Activated naive CD8-positive, alpha-beta T cell treated with anti-CD3 and anti-CD28 coated beads, Interleukin-2, amount 50 U/mL, for 24 hours (primary cell): ENCODE results near the gene NOX4.
"Not testable (repeated sequence)": the region's sequence is repeated elsewhere in the genome, so short reads cannot be mapped to it uniquely, and the experiment has no call there.

Experiments used
- ATAC-seq: fragments of 150-1000 bp; cut with Tn5 transposase; one replicate; pipeline ENCODE4 v1.10.0; 2021
- DNase-seq: peaks from one replicate; pipeline ENCODE4 v3.0.0; 2021
- H3K27ac Mint-ChIP-seq: one replicate; pipeline ENCODE4 v1.8.0; 2021; ENCODE audit warnings: mild to moderate bottlenecking, mixed read lengths
- H3K27me3 Mint-ChIP-seq: one replicate; pipeline ENCODE4 v1.8.0; 2021; ENCODE audit warnings: mixed read lengths
- H3K36me3 Mint-ChIP-seq: one replicate; pipeline ENCODE4 v1.8.0; 2021; ENCODE audit warnings: low read depth, mixed read lengths
- H3K4me1 Mint-ChIP-seq: one replicate; pipeline ENCODE4 v1.8.0; 2021; ENCODE audit warnings: mixed read lengths
- H3K4me3 Mint-ChIP-seq: one replicate; pipeline ENCODE4 v1.8.0; 2021; ENCODE audit warnings: mild to moderate bottlenecking, moderate library complexity, mixed read lengths
- H3K9me3 Mint-ChIP-seq: one replicate; pipeline ENCODE4 v1.8.0; 2021; ENCODE audit warnings: mixed read lengths

Gene NOX4

DNA sequence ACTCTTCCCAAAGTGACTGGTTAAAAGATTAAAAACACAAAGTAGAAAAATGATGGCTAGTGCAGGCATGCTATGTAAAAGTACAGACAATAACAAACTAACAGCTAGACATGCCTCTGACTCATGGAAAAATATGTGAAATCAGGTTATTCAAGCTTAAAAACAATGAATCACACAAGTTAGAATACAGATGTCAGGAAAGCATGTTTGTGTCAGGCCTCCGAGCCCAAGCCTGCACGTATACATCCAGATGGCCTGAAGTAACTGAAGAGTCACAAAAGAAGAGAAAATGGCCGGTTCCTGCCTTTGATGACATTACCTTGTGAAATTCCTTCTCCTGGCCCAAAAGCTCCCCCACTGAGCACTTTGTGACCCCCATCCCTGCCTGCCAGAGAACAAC, 110.1 kb downstream of the NOX4 start:
- no peak overlapping the region for H3K27ac Mint-ChIP-seq
- no peaks in the 10 kb centered on the region for H3K4me1 Mint-ChIP-seq
- DNase-seq, result no peak
- H3K4me3 Mint-ChIP-seq, result no peak overlapping the region
- no peaks in the 10 kb centered on the region for H3K36me3 Mint-ChIP-seq
- no peak for ATAC-seq
- no peaks in the 10 kb centered on the region for H3K27me3 Mint-ChIP-seq
- H3K9me3 Mint-ChIP-seq, result no peaks in the 10 kb centered on the region

DNA sequence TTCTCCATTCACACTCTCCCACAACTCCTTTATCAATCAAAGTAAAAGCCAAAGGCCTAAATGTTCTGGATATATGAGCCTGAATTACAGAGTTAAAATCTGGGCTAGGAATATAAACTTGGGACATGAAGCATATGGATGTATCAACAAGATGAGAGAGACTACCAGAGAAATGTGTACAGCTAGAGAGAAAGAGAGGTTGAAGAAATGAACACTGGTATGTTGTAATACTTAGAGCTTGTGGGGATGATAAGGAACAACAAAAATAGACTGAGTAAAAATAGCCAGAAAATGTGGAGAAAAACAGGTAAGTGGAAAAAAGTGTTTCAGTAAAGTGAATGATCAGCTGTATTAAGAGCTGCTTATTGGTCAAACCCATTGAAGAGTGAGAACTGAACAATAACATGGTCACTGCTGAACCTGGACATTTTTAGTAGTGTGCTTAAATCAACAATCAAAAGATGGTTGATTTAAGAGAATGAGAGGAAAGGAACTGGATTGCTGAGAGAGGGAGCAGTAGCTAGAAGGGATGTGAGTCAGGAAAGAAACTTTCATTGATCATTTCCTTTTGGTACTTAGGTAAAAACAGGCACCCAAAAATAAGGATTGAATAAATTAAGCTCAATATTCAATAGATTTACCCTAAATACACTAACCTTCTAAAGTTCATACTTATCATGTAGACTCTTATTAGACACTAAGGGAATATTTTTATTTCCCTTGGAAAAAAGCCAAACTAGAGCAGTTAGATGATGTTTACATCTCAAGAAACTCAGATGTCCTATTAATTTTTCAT, 111.0 kb downstream of the NOX4 start:
- H3K36me3 Mint-ChIP-seq, ATAC-seq, H3K9me3 Mint-ChIP-seq, H3K4me3 Mint-ChIP-seq, H3K27ac Mint-ChIP-seq, DNase-seq, H3K4me1 Mint-ChIP-seq, H3K27me3 Mint-ChIP-seq: not testable (repeated sequence)

DNA sequence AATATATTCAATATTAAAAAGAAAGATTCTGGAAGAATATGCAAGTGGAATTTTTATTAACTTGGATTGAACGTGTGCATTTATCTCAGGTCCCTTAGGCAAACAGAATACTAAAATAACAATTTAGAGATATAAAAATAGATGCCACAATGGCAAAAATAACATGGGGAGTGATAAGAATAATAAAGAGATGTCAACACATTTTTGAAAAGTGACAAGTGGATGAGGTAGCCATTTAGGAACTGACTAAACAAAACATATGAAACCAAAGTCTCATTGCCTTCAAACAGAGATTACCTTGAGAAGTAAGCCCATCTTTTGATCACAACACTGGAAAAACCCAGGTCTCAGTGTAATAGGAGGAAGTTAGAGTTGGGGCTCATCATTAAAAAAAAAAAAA, 112.2 kb downstream of the NOX4 start:
- not testable (repeated sequence) for H3K9me3 Mint-ChIP-seq, ATAC-seq, H3K4me1 Mint-ChIP-seq, DNase-seq, H3K27ac Mint-ChIP-seq, H3K36me3 Mint-ChIP-seq, H3K27me3 Mint-ChIP-seq, H3K4me3 Mint-ChIP-seq

DNA sequence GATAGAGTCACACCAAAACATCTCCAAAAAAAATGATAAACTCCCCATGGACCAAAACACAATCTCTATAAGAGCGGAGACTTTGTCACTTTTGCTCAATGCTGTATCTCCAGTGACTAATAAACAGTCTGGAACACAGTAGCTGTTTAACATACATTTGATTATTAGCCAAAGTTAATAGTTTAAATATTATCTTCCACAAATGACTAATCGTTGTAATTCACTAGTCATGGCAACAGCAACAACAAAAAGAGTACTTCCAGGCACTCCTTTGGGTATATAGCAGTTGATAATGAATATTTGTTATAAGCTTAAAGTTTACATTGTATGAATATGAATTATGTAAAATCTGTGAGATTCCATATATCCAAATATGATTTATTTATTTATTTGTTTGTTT, 121.8 kb downstream of the NOX4 start:
- H3K36me3 Mint-ChIP-seq, ATAC-seq, H3K4me3 Mint-ChIP-seq: not testable (repeated sequence)

DNA sequence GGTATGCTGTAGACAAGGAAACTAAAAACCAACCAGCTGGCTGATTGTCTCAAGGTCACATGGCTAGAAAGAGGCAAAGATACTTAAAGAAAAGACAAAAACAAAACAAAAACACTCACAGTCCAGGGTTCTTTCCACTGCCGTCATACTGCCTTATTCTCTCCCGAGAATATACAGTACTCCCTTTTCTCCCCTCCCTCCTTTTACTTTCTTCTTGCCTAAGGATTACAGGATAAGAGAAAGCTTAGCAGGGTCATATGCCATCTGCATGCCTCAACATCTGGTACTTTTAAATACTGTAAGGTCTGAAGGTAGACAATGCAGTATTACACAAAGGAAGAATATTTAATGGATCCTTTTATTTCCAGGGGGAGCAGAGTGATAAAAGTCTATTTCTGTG, 126.3 kb downstream of the NOX4 start:
- not testable (repeated sequence) for H3K9me3 Mint-ChIP-seq, H3K4me1 Mint-ChIP-seq, DNase-seq, ATAC-seq, H3K27me3 Mint-ChIP-seq, H3K27ac Mint-ChIP-seq, H3K36me3 Mint-ChIP-seq, H3K4me3 Mint-ChIP-seq

More for the DNA sequence above, 121.8 kb downstream of the NOX4 start:
- not testable (repeated sequence) for H3K9me3 Mint-ChIP-seq, H3K4me1 Mint-ChIP-seq, DNase-seq, H3K27me3 Mint-ChIP-seq, H3K27ac Mint-ChIP-seq

DNA sequence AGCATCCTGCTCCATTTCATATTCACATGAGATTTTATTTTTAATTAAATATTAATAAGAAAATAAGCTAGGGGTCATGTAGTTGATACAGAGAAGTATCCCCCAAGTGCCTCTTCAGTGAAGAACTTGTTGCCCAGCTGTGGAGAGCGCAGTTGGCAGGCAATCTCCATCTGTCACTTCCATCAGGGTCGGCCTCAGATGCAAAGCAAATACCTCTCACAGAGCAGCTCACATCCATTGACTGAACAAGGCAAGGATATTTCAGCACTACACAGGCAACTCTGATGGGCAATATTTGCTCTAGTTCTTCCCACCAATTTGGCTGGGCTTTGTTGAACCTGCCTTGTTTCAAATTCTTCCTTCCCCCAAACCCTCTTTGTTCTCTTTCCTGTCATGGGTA, 129.4 kb downstream of the NOX4 start:
- DNase-seq, result no peak
- Mint-ChIP-seq H3K9me3 (no peaks in the 10 kb centered on the region), H3K4me3 (no peak overlapping the region), H3K27ac (no peak overlapping the region), H3K4me1 (no peaks in the 10 kb centered on the region), H3K27me3 (no peaks in the 10 kb centered on the region), H3K36me3 (no peaks in the 10 kb centered on the region)
- no peak for ATAC-seq

DNA sequence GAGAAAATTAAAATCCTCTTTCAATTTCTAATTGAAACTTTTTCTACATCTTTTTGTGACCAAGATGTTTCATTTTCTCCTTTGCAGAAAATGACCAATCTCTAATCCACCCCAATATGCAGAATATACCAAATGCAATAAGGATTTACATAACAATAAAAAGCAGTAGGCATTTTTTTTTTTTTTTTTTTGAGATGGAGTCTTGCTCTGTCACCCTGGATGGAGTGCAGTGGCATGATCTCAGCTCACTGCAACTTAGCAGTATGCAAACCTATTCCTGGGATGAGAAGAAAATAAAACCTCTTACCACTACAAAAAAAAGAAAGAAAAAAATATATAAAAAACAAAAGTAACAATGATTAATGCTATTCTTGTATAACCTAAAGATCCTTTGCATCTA, 132.0 kb downstream of the NOX4 start:
- not testable (repeated sequence) for H3K4me1 Mint-ChIP-seq, H3K27ac Mint-ChIP-seq, H3K4me3 Mint-ChIP-seq, H3K27me3 Mint-ChIP-seq, DNase-seq, ATAC-seq, H3K36me3 Mint-ChIP-seq, H3K9me3 Mint-ChIP-seq

DNA sequence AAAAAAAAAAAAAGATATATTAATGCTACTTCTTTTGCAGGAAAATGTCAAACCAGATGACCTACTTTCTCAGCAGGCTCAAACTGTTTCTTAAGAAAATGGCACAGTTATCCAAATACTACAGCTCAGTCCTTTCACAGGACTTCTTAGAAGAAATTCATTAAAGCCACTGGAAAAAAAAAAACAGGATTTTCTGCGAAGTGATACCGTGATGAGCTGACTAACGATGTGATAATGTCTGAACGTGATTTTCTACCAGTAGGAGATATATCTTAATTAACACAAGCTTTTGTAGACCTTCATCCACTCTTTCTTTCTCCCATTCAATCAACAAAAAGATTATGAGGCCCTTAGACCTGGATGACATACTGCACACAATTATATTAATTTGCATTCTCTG, 132.4 kb downstream of the NOX4 start:
- Mint-ChIP-seq H3K9me3 (no peaks in the 10 kb centered on the region), H3K4me3 (no peak overlapping the region), H3K4me1 (no peaks in the 10 kb centered on the region), H3K27ac (no peak overlapping the region), H3K27me3 (no peaks in the 10 kb centered on the region), H3K36me3 (no peaks in the 10 kb centered on the region)
- DNase-seq (no peak), ATAC-seq (no peak)

DNA sequence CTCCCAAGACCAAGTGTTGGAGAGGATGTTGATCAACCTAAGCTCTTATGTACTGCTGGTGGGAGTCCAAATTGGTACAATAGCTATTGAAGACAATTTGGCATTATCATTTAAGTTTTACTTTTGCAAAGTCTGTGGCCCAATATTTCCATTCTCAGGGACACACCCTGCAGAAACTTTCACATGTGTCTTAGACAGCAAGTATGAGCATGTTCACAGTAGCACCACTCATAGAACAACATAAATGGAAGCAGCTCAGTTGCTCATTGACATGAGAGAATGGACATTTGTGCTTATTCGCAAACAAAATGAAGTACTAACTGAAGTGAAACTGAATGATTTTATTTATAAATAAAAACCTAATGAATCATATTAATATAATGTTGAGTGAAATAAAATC, 135.5 kb downstream of the NOX4 start:
- no peak overlapping the region for H3K4me3 Mint-ChIP-seq
- H3K27me3 Mint-ChIP-seq, result no peaks in the 10 kb centered on the region
- H3K27ac Mint-ChIP-seq, result no peak overlapping the region
- no peak for ATAC-seq
- no peaks in the 10 kb centered on the region for H3K36me3 Mint-ChIP-seq
- no peaks in the 10 kb centered on the region for H3K4me1 Mint-ChIP-seq
- DNase-seq, result no peak
- no peaks in the 10 kb centered on the region for H3K9me3 Mint-ChIP-seq

DNA sequence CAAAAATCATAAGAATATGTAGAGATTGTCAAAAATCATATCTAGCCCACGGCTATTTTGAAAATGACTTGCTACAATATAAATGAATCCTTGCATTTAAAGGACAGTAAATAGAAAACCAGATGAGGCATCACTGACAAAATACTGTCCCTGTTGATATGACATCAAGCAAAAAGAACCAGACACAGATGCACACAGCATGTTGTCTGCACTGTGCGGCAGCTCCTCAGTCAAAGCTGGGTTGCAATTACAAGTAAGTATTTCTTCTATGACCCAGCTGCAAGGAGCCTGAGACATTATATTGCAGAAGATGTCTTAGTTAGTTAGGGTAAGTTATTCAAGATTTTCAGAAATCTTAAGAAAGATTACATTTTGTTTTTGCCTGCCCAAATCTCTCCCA, 136.7 kb downstream of the NOX4 start:
- not testable (repeated sequence) for H3K27me3 Mint-ChIP-seq, ATAC-seq, DNase-seq, H3K27ac Mint-ChIP-seq, H3K36me3 Mint-ChIP-seq, H3K9me3 Mint-ChIP-seq, H3K4me3 Mint-ChIP-seq, H3K4me1 Mint-ChIP-seq

DNA sequence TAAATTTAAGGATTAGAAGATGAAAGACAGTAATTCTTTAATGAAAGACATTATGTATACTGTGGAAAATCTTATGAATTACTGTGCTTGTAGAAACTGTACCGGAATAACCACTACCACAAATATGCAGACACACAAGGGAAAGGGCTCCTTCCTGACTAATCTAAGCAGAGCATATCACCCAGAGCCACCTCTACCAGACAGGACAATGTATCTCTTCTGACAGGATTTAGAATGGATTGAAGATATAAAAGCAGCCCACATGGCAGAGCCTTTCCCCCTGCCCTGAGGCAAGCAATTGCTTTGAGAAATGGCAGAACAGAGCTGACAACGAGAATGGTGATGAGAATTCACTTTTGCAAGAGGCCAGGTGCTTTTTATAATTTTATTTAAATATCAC, 144.1 kb downstream of the NOX4 start:
- ATAC-seq (no peak), DNase-seq (no peak)
- no peak overlapping the region for H3K4me3 Mint-ChIP-seq
- no peaks in the 10 kb centered on the region for H3K36me3 Mint-ChIP-seq
- peaks cover 3% of the 10 kb centered on the region for H3K9me3 Mint-ChIP-seq
- no peak overlapping the region for H3K27ac Mint-ChIP-seq
- H3K27me3 Mint-ChIP-seq, result peaks cover 2% of the 10 kb centered on the region
- no peaks in the 10 kb centered on the region for H3K4me1 Mint-ChIP-seq

DNA sequence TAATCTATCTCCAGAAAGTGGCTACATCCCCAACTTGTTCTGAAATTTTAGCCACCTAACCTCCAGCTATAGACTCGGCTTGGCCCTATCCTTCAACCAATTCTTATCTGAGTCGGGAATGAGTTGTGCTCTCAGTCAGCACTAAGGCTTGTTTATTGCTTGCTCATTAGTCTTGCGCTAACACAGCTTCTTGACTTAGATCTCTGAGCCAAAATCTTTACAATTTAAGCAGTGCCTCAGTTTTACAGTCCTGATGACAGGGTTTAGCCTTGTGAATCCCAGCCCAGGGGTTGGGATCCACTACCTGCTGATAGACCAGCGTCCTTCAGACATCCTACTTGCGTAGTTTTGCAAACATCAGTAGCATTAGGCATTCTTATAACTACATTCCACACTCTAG, 144.6 kb downstream of the NOX4 start:
- peaks cover 3% of the 10 kb centered on the region for H3K9me3 Mint-ChIP-seq
- ATAC-seq (no peak), DNase-seq (no peak)
- peaks cover 2% of the 10 kb centered on the region for H3K27me3 Mint-ChIP-seq
- no peaks in the 10 kb centered on the region for H3K4me1 Mint-ChIP-seq
- H3K36me3 Mint-ChIP-seq, result no peaks in the 10 kb centered on the region
- H3K27ac Mint-ChIP-seq, result no peak overlapping the region
- H3K4me3 Mint-ChIP-seq, result no peak overlapping the region

DNA sequence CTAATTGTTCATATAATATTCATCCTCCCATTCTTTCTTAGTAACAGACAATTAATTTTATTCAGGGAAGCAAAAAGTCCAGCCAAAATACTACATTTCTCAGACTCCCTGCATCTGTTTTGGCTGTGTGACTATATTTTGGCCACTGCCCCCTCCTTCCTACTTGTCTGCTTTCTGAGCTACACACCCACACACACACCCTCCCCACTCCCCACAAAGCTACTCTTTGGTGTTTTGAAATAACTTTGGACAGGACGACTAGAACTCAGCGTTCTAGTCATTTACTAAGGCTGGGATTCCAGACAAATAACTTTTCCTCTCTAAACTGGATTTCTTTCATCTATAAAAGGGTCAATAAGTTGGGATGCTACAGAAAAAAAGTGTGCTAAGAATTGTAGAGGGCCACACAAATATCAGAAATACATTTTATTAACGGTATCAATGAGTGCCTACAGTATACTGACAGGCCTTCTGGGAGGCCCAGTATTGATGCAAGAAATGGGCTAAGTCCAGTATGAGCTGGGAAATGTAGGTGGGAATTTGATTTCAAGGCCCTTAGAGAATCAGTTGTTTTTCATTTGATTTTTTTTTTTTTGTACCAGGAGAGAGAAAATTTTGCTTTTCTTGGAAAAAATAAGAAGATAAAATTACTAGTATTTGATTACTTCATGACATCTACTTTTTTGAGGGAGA, 148.1 kb downstream of the NOX4 start:
- H3K4me1 Mint-ChIP-seq, H3K27me3 Mint-ChIP-seq, DNase-seq, ATAC-seq, H3K4me3 Mint-ChIP-seq, H3K9me3 Mint-ChIP-seq, H3K27ac Mint-ChIP-seq, H3K36me3 Mint-ChIP-seq: not testable (repeated sequence)

DNA sequence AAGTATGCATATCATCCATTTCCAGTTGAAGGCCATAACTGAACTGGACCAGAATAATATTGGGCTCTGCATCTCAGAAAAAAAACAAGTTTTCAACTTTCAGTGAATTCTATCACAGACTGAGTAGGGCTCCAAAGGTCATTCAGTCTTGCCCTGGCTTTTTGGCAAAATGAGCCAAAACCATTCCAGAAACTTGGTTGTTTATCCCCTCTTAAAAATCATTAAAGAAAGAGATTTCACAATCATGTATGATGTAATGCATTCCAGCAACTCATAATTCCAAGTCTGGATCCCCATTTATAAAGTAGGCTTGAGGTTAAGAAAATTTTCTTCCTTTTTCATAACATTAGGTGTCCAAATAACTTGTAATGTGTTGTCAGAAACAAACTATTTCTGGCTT, 150.7 kb downstream of the NOX4 start:
- not testable (repeated sequence) for DNase-seq, H3K4me3 Mint-ChIP-seq, ATAC-seq, H3K27me3 Mint-ChIP-seq, H3K36me3 Mint-ChIP-seq, H3K27ac Mint-ChIP-seq, H3K9me3 Mint-ChIP-seq, H3K4me1 Mint-ChIP-seq

DNA sequence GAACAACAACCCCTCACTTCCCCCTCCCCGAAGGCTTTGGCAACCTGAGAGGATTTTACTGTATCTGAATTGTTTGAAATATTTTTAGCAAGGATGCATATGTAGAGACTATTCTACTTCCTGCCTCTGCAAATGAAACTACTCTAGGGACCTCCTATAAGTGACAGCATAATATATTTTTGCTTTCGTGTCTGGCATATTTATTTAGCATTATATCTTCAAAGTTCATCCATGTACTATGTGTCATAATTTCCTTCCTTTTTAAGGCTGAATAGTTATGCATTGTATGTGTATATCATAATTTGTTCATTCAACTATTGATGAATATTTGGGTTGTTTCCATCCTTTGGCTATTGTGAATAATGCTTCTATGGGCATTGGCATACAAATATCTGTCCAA, 153.1 kb downstream of the NOX4 start:
- H3K9me3 Mint-ChIP-seq, H3K27ac Mint-ChIP-seq, H3K36me3 Mint-ChIP-seq: not testable (repeated sequence)

More for the DNA sequence above, 153.1 kb downstream of the NOX4 start:
- H3K4me3 Mint-ChIP-seq, DNase-seq, ATAC-seq, H3K27me3 Mint-ChIP-seq, H3K4me1 Mint-ChIP-seq: not testable (repeated sequence)
